ENCODE measurements around the gene AP2A2.

The AP2A2 gene

GRCh38 chr11:1055109-1055703 lies 129.5 kb downstream of the AP2A2 start:
- peak overlapping the region; percentile 99 for H3K27ac ChIP-seq

DNA sequence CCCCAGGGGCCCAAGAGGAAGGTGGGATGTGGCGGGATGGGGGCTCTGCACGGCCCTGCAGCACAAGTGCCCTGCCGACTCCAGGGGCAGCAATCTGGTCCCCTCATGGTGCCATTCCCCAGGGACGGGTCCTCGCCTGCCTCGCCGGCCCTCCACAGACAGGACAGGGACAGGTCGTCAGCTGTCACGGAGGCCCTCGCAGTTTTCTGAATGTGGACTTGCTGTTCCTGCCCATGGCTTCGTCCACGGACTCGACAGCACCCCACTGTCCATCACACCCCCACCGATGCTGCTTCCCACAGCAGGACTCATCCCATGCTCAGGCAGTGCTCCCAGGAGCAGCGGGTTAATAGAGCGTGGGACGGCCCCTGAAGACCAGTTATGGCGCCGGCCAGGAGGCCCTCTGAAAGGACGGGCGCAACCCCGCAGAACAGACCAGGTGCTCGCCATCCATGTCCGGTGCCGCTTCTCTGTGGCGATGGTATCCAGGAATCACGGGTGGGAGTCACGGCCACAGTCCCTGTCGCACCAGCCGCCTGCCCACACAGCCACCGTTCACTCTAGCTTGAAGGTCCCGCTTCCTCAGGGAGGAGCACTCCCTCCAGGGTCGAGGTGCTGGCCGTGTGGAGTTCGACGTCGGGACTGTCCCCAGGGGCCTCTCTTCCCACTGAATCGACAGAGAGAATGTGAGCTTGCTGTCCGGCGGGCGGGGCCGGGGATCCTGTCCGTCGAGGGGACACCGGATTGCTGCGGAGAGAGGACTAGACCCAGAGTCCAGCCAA lies 130.5 kb downstream of the AP2A2 start:
- TF ChIP-seq CTCF (conservative IDR thresholded peaks at IDR 0.05) = no peak
- H3K27ac ChIP-seq = peak overlapping the region; percentile 99

More at GRCh38 chr11:1055109-1055703, 129.5 kb downstream of the AP2A2 start:
- no peak for TF ChIP-seq CTCF (conservative IDR thresholded peaks at IDR 0.05)

- TF ChIP-seq CTCF (conservative IDR thresholded peaks at IDR 0.05) = no peak
- no peak overlapping the region for H3K27ac ChIP-seq
Observed at GRCh38 chr11:1057806-1058205, 132.1 kb downstream of the AP2A2 start.

DNA sequence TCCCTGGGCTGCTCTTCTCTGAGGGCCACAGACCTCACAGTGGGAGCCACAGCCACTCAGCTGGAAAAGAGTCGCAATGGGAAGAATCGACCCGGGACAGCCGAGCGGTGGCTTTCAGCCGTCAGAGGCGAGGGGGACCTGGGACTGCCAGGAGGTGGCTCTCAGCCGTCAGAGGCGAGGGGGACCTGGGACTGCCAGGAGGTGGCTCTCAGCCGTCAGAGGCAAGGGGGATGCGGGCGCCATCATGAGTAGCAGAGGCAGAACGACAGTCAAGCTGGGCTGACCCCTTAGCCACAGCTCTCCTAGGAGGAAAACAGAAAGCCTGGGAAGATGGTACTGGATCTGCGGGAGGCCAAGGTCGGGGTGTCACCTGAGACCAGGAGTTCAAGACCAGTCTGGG lies 134.1 kb downstream of the AP2A2 start:
- no peak for TF ChIP-seq CTCF (conservative IDR thresholded peaks at IDR 0.05)
- H3K27ac ChIP-seq = no peak overlapping the region

DNA sequence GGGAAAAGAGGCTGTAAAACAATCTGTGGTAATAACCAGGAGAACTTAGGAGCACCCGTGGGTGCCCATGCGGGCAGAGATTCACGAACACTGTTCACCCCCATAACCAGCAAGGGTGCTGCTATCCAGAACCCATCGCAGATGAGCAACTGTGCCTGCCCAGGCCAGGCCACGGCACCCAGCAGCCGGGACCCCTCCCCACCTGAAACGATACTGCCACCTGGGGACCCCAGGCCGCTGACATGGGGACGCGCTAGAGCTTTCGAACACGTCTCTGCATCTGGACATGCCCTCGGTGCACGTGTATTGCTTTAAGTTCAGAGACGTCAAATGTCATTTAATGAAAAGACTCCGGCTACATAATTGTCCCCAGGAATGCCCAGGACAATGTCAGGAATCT lies 134.7 kb downstream of the AP2A2 start:
- no peak overlapping the region for H3K27ac ChIP-seq
- no peak for TF ChIP-seq CTCF (conservative IDR thresholded peaks at IDR 0.05)

- TF ChIP-seq CTCF (conservative IDR thresholded peaks at IDR 0.05) = no peak
Observed at GRCh38 chr11:1060852-1061616, 135.4 kb downstream of the AP2A2 start.

More at GRCh38 chr11:1060852-1061616, 135.4 kb downstream of the AP2A2 start:
- H3K27ac ChIP-seq = no peak overlapping the region

Measured in VCaP (cell line).